Cardiac fibroblast (primary cell): ENCODE results near the gene PTCD3.

Source experiments
- DNase-seq, 2 donors: peaks; one replicate each; pipeline versions ENCODE4 v3.0.0 to v3.0.0-alpha.2; 2010; ENCODE audit warnings: low read depth in 2 of 2
- H3K4me3 ChIP-seq, 2 donors: replicated peaks in 1 of 2; 1 replicate in 1 of 2; 2 replicates in 1 of 2; pipeline ENCODE4 v1.5.1; 2011; ENCODE audit warnings: low read depth in 2 of 2, low read length in 2 of 2, mild to moderate bottlenecking in 2 of 2, moderate library complexity in 1 of 2
- TF ChIP-seq, protein P1 (sequence below): IDR thresholded peaks from one replicate; pipeline ENCODE4 v1.5.1; 2011; ENCODE audit warnings: low read depth, mild to moderate bottlenecking, low read length, inconsistent platforms

The PTCD3 gene

DNA sequence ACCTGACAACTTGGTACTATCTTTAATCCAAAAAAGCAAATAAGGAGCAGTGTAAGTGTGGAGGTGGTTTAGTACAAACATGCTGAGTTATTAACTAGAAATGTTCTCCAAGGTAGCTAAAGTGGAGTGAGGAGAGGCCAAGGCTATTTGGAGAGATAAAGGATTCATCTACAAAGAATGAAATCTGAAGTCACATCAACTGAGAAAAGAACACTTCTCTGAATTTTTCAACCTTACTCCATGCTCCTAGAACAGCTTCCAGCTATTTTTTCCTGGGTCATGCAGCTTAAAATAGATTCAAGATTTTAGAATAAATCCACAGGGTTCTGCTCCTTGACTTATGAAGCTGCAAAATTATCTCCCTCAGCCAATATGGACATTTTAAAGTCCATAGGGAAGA, 70.6 kb downstream of the PTCD3 start:
- TF ChIP-seq, protein P1, sequence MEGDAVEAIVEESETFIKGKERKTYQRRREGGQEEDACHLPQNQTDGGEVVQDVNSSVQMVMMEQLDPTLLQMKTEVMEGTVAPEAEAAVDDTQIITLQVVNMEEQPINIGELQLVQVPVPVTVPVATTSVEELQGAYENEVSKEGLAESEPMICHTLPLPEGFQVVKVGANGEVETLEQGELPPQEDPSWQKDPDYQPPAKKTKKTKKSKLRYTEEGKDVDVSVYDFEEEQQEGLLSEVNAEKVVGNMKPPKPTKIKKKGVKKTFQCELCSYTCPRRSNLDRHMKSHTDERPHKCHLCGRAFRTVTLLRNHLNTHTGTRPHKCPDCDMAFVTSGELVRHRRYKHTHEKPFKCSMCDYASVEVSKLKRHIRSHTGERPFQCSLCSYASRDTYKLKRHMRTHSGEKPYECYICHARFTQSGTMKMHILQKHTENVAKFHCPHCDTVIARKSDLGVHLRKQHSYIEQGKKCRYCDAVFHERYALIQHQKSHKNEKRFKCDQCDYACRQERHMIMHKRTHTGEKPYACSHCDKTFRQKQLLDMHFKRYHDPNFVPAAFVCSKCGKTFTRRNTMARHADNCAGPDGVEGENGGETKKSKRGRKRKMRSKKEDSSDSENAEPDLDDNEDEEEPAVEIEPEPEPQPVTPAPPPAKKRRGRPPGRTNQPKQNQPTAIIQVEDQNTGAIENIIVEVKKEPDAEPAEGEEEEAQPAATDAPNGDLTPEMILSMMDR: no peak
- DNase-seq: no peak
- H3K4me3 ChIP-seq: no peak overlapping the region

DNA sequence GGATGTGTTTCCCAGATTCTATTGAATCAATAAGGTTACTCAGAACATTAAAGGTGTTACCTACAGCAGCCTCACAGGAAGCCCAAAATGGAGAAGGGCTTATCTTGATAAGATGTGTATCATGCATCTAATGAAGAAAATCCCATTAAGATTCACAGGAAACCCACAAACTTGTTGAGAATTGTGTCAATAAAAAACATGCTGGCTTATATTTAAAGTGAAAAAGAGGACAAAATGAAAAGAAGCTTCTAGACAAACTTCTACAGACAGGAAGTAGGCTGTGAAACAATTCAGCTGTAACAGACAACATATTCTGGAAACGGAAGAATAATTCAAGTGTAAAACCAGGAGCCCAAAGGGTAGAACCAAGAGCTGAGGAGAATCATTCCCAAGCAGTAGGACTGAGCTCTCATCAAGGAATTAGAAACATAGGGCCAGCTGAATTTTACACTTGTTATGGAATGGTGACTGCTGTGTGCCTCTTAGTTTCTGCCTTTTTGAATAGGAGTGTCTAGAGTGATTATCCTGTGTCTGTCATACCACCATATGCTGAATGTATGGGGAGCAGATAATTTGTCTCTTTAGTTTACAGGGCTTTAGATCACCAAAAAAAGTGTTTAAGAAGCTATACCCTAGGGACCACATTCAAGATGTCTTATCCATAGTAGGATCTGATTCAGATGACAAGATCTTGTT, 79.6 kb downstream of the PTCD3 start:
- no peak overlapping the region for H3K4me3 ChIP-seq
- DNase-seq: no peak
- TF ChIP-seq, protein P1: no peak

DNA sequence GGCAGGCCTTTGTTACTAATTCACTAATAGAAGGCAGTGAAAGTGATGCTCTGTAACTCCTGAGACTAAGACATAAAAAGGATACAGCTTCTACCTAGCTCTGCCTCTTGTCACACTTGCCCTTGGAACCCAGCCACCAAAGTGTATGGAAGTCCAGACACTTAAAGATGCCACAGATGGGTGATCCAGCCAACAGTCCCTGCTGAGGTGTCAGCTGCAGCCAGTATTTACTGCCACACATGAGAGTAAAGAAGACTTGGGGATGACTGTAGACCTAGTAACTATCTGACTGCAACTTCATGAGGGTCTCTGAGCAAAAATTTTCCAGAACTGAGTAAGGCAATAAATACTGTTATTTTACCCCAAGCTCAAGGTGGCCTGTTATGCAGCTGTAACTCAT, 80.4 kb downstream of the PTCD3 start:
- TF ChIP-seq, protein P1: no peak
- DNase-seq: no peak
- H3K4me3 ChIP-seq: no peak overlapping the region

DNA sequence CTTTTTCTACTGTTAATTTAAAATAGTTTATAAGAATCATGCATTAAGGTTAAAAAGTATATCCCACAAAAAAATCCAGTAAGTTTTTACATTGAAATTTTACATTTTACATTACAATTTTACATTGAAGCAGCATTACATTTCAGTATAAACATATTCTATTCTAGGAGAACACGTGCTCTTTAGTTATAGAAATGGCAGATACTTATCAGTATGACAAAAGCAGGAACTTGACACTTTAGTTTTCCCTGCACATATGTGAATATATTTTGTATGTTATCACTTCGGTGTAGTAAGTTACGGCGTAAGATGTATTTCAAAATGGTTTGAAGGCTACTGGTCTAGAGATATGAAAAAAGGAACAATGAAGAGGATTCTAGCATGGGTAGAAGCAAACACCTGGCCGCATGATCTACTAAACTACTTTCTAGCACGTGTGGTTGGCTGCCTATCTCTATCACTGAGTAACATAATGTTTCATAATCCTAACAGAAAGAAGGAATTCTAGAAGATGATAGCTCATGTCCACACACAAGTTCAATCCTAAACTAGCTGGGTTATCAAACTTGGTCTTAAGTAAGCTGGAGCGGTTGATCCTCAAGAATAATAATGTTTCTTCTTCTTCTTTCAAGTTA, 83.9 kb downstream of the PTCD3 start:
- TF ChIP-seq, protein P1: no peak
- DNase-seq: no peak
- no peak overlapping the region for H3K4me3 ChIP-seq
